ENCODE data around the gene PPM1J.

DNA sequence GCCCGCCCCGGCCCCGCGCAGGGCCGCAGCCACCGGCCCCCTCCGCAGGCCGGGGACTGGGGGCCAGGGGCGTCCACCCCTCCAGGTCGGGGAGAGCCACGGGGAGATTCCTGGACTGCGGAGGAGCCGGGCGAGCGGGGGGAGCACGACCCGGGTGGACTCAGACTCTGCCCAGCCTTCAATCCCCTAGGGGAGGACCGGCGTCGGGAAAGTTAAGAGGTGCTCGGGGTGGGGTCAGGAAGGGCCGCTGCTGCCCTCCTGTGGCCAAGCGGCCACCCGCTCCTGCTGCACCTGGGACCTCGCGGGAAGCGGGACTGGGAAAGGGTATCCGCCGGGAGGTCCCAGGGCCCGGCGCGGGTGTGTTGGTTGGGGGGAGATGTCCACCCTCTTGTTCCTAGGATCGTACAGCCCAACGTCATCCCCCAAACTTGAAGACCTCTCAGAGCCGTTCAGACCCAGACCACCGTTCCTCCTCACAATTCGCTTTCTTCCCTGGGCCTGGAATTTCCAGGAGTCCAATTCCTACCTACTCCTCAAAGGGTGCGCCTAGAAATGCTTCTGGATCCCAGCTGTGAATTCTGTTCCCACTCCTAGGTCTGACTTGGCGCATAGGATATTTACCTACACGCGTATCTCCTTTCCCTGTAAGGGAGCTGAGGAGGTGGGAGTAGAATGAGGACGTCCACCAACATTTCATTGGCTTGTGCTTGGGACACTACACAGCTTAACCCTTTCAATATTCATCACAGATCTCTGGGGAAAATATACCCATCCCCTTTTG, 7.7 kb downstream of the PPM1J start:
- TF ChIP-seq POLR2AphosphoS5 (IDR thresholded peaks at IDR 0.05) (peak in 1 of 3 donors; percentile 7), EP300 (IDR thresholded peaks at IDR 0.05) (no peak), POLR2A (IDR thresholded peaks at IDR 0.05) (no peak)
- TF ChIP-seq, protein P1, sequence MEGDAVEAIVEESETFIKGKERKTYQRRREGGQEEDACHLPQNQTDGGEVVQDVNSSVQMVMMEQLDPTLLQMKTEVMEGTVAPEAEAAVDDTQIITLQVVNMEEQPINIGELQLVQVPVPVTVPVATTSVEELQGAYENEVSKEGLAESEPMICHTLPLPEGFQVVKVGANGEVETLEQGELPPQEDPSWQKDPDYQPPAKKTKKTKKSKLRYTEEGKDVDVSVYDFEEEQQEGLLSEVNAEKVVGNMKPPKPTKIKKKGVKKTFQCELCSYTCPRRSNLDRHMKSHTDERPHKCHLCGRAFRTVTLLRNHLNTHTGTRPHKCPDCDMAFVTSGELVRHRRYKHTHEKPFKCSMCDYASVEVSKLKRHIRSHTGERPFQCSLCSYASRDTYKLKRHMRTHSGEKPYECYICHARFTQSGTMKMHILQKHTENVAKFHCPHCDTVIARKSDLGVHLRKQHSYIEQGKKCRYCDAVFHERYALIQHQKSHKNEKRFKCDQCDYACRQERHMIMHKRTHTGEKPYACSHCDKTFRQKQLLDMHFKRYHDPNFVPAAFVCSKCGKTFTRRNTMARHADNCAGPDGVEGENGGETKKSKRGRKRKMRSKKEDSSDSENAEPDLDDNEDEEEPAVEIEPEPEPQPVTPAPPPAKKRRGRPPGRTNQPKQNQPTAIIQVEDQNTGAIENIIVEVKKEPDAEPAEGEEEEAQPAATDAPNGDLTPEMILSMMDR (IDR thresholded peaks at IDR 0.05), result peak; percentile 87 to 94

Data from suprapubic skin (tissue), 4 donors.